DOHH2 (cell line): ENCODE data around the gene SNRPB2.

Experiments
- H3F3A ChIP-seq: fragments of 200-600 bp; sonication (generic), shearing (Covaris generic); 2 replicates; pipeline ENCODE4 v1.6.0; 2016; ENCODE audit warnings: antibody characterized with exemption, mild to moderate bottlenecking; ENCODE audit not compliant: control insufficient read depth, insufficient read depth
- H3K27ac ChIP-seq: fragments of 200-600 bp; sonication (generic); 2 replicates; pipeline ENCODE4 v1.5.1; 2014; ENCODE audit warnings: low read depth, mild to moderate bottlenecking, low read length, moderate library complexity
- H3K27me3 ChIP-seq: fragments of 200-600 bp; sonication (generic); 2 replicates; pipeline ENCODE4 v1.6.1; 2014; ENCODE audit warnings: mild to moderate bottlenecking, low read length, mixed read lengths; ENCODE audit not compliant: control insufficient read depth
- H3K36me3 ChIP-seq: fragments of 200-600 bp; sonication (generic); 2 replicates; pipeline ENCODE4 v1.6.1; 2014; ENCODE audit warnings: mild to moderate bottlenecking, low read length, moderate library complexity, mixed read lengths; ENCODE audit not compliant: control insufficient read depth
- H3K4me1 ChIP-seq: fragments of 200-600 bp; sonication (generic); 2 replicates; pipeline ENCODE4 v1.6.1; 2014; ENCODE audit warnings: mild to moderate bottlenecking, low read length, mixed read lengths; ENCODE audit not compliant: control insufficient read depth
- H3K4me2 ChIP-seq: fragments of 200-600 bp; sonication (generic); 2 replicates; pipeline ENCODE4 v1.6.0; 2014; ENCODE audit warnings: mild to moderate bottlenecking, low read length, moderate library complexity
- H3K4me3 ChIP-seq: fragments of 200-600 bp; sonication (generic); 2 replicates; pipeline ENCODE4 v1.5.1; 2014; ENCODE audit warnings: mild to moderate bottlenecking, low read length, mixed read lengths
- H3K79me2 ChIP-seq: fragments of 200-600 bp; sonication (generic); 2 replicates; pipeline ENCODE4 v1.6.1; 2014; ENCODE audit warnings: mild to moderate bottlenecking, low read length, mixed read lengths; ENCODE audit not compliant: control insufficient read depth
- H3K9me2 ChIP-seq: fragments of 200-600 bp; sonication (generic); replicated peaks from 2 replicates; pipeline ENCODE4 v1.6.1; 2014; ENCODE audit warnings: mild to moderate bottlenecking, low read length, mixed read lengths; ENCODE audit not compliant: control insufficient read depth
- H3K9me3 ChIP-seq: fragments of 200-600 bp; sonication (generic); 2 replicates; pipeline ENCODE4 v1.6.1; 2014; ENCODE audit warnings: antibody characterized with exemption, low read length, mixed read lengths; ENCODE audit not compliant: control insufficient read depth, insufficient read depth
- H4K20me1 ChIP-seq: fragments of 200-600 bp; sonication (generic); 2 replicates; pipeline ENCODE4 v1.6.0; 2014; ENCODE audit warnings: low read depth, mild to moderate bottlenecking, antibody characterized with exemption, low read length, moderate library complexity; ENCODE audit not compliant: control insufficient read depth, insufficient read depth
- CTCF ChIP-seq: fragments of 200-600 bp; sonication (generic); IDR thresholded peaks from one replicate; pipeline ENCODE4 v1.5.1; 2014; ENCODE audit warnings: antibody characterized with exemption, mild to moderate bottlenecking, low read depth, low read length; ENCODE audit not compliant: poor library complexity, severe bottlenecking
- EZH2phosphoT487 ChIP-seq: fragments of 200-600 bp; sonication (generic); IDR thresholded peaks from 2 replicates; pipeline ENCODE4 v1.6.1; 2017; ENCODE audit warnings: borderline replicate concordance, mild to moderate bottlenecking, antibody characterized with exemption, low read length, moderate library complexity, mixed read lengths

Gene SNRPB2

GRCh38 chr20:16749573-16749972 is 19.7 kb downstream of the SNRPB2 start:
- H3K27ac ChIP-seq: no peak overlapping the region
- no peaks in the 10 kb centered on the region for H3K9me3 ChIP-seq
- no peak overlapping the region for H3K4me3 ChIP-seq
- H3K79me2 ChIP-seq: no peaks in the 10 kb centered on the region
- no peaks in the 10 kb centered on the region for H3K9me2 ChIP-seq
- H3K36me3 ChIP-seq: no peaks in the 10 kb centered on the region
- no peaks in the 10 kb centered on the region for H3F3A ChIP-seq
- no peaks in the 10 kb centered on the region for H3K27me3 ChIP-seq
- no peak overlapping the region for H3K4me2 ChIP-seq
- H3K4me1 ChIP-seq: no peaks in the 10 kb centered on the region
- TF ChIP-seq CTCF: no peak
- TF ChIP-seq EZH2phosphoT487: no peak
- no peaks in the 10 kb centered on the region for H4K20me1 ChIP-seq

GRCh38 chr20:16752082-16752481 is 22.3 kb downstream of the SNRPB2 start:
- no peak overlapping the region for H3K27ac ChIP-seq
- H3K79me2 ChIP-seq: no peaks in the 10 kb centered on the region
- H3K4me2 ChIP-seq: no peak overlapping the region
- no peaks in the 10 kb centered on the region for H4K20me1 ChIP-seq
- no peaks in the 10 kb centered on the region for H3K9me3 ChIP-seq
- no peaks in the 10 kb centered on the region for H3K4me1 ChIP-seq
- no peak for TF ChIP-seq EZH2phosphoT487
- no peak for TF ChIP-seq CTCF
- H3K27me3 ChIP-seq: no peaks in the 10 kb centered on the region
- no peaks in the 10 kb centered on the region for H3F3A ChIP-seq
- no peaks in the 10 kb centered on the region for H3K9me2 ChIP-seq
- no peaks in the 10 kb centered on the region for H3K36me3 ChIP-seq
- no peak overlapping the region for H3K4me3 ChIP-seq

GRCh38 chr20:16752901-16753300 is 23.1 kb downstream of the SNRPB2 start:
- Histone ChIP-seq H3K27ac (no peak overlapping the region), H3K9me3 (no peaks in the 10 kb centered on the region), H3K4me2 (no peak overlapping the region), H4K20me1 (no peaks in the 10 kb centered on the region), H3K27me3 (no peaks in the 10 kb centered on the region), H3K79me2 (no peaks in the 10 kb centered on the region), H3K9me2 (no peaks in the 10 kb centered on the region), H3K4me1 (no peaks in the 10 kb centered on the region), H3K4me3 (no peak overlapping the region), H3K36me3 (no peaks in the 10 kb centered on the region), H3F3A (no peaks in the 10 kb centered on the region)
- TF ChIP-seq EZH2phosphoT487 (no peak), CTCF (no peak)
